Fibroblast of peridontal ligament (primary cell): ENCODE measurements around the gene PTPRA.
A peak's percentile ranks its signal among the peaks of the same experiment; 100 is the strongest.
"Not testable (repeated sequence)": the region's sequence is repeated elsewhere in the genome, so short reads cannot be mapped to it uniquely, and the experiment has no call there.

Experiments
- DNase-seq: peaks from one replicate; pipeline ENCODE4 v3.0.0-alpha.2; 2010; ENCODE audit errors: extremely low read depth

PTPRA gene

GRCh38 chr20:3044336-3044965, 171.2 kb downstream of the PTPRA start:
- no peak for DNase-seq

DNA sequence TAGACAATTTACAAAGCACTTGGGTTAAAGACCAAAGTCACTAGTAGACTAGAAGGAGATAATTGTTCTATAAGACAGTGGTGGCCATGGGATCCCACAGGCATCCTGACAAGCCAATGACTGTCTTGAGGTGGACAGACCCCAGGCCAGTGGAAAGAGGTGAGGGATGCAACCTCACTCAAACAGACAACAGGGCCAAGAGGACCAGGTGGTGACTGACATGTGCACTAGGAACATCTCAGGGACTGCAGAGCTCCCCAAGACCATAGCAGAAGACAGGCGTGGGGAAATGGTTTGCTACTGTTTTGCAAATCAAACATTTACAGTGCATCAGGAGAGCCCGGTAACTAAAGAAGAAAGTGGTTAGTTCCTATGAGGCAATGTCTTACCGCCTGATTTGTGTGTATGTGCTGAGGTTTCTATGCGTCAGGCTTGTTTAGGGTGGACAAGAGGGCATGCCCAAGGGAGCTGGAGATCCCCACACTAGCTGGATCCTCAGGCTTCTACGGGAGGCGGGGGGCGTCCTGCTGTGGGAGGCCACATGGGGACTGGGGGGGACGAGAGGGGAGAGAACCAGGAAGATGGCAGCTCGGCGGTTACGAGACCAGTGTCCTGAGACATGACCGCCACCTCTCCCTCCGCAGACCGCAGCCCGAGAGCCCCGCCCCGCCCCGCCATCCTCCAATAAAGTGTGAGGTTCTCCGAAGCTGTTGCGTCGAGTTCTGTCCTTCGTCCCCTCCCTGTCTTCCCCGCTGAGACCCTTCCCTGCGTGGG, 171.9 kb downstream of the PTPRA start:
- peak; percentile 86 for DNase-seq

- DNase-seq = peak; percentile 75
Observed at GRCh38 chr20:3045816-3046676, 172.8 kb downstream of the PTPRA start, which contains the start of gene MRPS26. Gene MRPS26 (plus strand): TSS chr20:3046052. CDS start chr20:3046069, 17 bp downstream.

DNA sequence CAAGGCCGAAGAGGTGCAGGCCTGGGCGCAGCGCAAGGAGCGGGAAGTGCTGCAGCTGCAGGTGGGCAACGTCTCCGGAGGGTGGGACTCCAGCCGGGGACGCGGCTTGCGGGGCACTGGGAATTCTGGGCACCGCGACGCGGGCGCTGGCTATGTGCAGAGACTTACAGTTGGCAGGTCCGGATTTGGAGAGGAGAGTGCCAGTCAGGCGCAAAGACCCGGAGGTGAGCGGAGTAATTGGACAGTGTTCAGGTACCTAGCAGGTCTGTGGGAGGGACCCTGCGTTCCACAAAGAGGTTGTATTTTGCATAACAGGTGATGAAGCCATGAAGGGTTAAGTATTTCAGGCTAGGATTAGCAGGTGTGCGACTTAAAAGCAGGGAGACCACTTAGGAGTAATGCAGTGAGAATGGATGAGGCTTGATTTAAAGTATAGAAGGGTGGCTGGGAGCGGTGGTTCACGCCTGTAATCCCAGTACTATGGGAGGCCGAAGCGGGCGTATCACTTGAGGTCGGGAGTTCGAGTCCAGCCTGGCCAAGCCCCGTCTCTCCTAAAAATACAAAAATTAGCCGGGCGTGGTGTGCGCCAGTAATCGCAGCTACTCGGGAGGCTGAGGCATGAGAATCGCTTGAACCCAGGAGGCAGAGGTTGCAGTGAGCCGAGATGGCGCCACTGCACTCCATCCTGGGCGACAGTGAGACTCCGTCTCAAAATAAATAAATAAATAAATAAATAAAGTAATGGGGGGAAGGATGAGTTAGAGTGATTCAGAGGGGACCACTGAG, 173.6 kb downstream of the PTPRA start:
- DNase-seq = peak; percentile 7

GRCh38 chr20:3047486-3048419, 174.5 kb downstream of the PTPRA start:
- no peak for DNase-seq

GRCh38 chr20:3051385-3052019, 178.2 kb downstream of the PTPRA start:
- DNase-seq = no peak

DNA sequence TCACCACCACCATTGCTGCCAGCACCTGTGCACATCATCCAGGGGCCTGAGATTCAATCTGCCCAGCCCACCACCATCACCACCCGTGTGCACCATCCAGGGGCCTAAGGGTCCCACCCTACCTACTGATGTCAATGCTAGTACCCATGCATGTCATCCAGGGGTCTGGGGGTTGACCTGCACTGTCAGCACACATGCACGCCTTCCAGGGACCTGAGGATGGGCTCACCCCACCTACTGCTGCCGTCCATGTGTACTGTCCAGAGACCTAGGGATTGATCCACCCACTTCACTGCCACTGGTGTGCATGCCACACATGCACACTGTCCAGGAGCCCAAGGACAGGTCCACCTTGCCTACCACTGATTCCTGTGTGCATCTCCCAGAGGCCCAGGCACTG, 186.2 kb downstream of the PTPRA start:
- DNase-seq = no peak

DNA sequence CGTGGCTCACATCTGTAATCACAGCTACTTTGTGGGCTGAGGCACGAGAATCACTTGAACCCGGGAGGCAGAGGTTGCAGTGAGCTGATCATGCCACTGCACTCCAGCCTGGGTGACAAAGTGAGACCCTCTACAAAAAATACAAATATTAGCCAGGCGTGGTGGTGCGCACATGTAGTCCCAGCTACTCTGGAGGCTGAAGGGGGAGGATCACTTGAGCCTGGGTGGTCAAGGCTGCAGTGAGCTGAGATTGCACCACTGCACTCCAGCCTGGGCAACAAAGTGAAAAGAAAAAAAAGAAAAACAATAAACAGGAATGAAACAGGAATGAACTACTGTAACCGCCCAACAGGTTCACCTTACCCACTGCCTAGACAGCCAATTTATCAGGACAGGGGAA, 190.8 kb downstream of the PTPRA start:
- not testable (repeated sequence) for DNase-seq

- DNase-seq = no peak
Observed at GRCh38 chr20:3067139-3068014, 194.1 kb downstream of the PTPRA start.

GRCh38 chr20:3068075-3068474, 194.8 kb downstream of the PTPRA start:
- no peak for DNase-seq

- peak; percentile 10 for DNase-seq
Observed at GRCh38 chr20:3068986-3069900, 196.0 kb downstream of the PTPRA start.

DNA sequence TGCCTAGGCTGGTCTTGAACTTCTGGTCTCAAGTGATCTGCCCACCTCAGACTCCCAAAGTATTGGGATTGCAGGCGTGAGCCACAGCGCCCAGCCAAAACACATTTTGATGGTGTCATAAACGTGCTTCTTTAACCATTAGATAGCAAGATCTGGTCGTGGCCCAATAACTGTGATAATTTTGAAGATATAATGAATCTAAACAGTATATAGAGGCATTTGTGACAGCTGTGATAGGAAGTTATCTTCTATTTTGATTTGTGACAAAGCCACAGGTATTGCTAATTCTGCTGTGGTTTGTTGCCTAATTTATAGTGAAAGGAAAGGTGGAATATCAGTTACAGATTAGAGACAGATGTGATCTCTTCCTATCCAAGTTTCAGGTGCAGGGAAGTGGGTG, 197.4 kb downstream of the PTPRA start:
- no peak for DNase-seq

DNA sequence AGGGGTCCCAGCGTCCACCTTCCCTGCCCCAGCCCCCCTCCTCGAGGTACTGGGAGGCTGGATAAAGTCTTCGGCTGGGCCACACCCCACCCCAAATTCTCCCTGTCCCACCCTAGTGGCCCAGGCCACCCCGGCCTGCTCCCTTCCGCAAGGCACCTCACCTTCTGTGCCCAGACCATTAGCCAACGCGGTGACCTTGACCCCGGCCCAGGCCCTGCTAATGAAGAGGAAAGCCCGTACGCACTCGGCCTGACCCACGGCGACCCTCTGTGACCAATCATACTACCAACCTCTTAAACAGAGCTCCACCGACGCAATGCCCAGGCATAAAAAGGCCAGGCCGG, 198.0 kb downstream of the PTPRA start:
- no peak for DNase-seq

- DNase-seq = no peak
Observed at GRCh38 chr20:3071610-3072529, 198.6 kb downstream of the PTPRA start, which contains the start of gene OXT. Gene OXT (plus strand): TSS chr20:3071620. CDS start chr20:3071656, 36 bp downstream.

- DNase-seq = no peak
Observed at GRCh38 chr20:3072530-3073250, 199.4 kb downstream of the PTPRA start.

DNA sequence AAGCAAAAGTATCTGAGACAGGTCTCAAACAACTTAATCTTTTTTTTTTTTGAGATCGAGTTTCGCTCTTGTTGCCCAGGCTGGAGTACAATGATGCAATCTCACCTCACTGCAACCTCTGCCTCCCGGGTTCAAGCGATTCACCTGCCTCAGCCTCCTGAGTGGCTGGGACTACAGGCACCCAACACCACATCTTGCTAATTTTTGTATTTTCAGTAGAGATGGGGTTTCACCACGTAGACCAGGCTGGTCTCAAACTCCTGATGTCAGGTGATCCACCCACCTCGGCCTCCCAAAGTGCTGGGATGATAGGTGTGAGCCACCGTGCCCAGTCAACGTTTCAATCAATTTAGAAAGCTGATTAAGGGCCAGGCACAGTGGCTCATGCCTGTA, 200.0 kb downstream of the PTPRA start:
- DNase-seq = not testable (repeated sequence)
